Right ventricle myocardium superior (tissue), 1 donor: ENCODE results near the gene COL4A3. TPM values are rescaled to one million over a fixed set of nuclear protein-coding genes. Genes with fewer than 3 reads are reported as not detected.

ENCODE experiments used
- ATAC-seq: fragments of 200-7000 bp; cut with Tn5 transposase; one replicate; pipeline ENCODE4 v1.9.1; 2020; ENCODE audit warnings: mild to moderate bottlenecking; ENCODE audit not compliant: poor library complexity
- DNase-seq: peaks from one replicate; pipeline ENCODE4 v3.0.0-alpha.2; 2020
- intact Hi-C: fragments of 100-400 bp; cut with DNase I; formaldehyde crosslinking; loops from one replicate; pipeline ENCODE4 v1.11.2; 2022
- total RNA-seq: library from RNA; stranded (reverse); fragmentation: NEBNext Ultra II Directional; extraction: Animal tissue kit (Norgen Biotek cat#: 25700); gene quantifications from one replicate; pipeline ENCODE4 v1.2.1, GENCODE V29; 2021
- donor health status: DM: no; HTN: yes; CAD: no; lungs with severe emphysema.

The COL4A3 gene
- total RNA-seq, 1 donor from 2014 or later, result 5.8 TPM

DNA sequence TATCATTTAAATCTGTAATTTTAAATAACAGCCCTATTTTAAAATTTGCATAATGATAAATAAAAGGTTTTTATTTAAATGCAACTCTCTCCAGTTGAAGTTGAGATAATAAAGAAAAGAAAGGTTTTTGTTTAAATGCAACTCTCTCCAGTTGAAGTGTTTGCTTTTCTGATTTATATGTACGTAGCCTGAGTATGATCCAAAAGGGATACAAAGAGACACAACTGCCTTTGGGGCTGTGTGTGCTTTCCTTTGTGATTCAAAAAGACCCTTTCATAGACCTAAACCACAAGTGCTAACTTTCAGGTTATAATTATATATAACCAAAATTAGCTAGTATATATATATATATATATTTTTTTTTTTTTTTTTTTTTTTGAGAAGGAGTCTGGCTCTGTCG is 84.5 kb downstream of the COL4A3 start:
- DNase-seq (no peak), ATAC-seq (no peak)
- intact Hi-C loops, result no loop called here

DNA sequence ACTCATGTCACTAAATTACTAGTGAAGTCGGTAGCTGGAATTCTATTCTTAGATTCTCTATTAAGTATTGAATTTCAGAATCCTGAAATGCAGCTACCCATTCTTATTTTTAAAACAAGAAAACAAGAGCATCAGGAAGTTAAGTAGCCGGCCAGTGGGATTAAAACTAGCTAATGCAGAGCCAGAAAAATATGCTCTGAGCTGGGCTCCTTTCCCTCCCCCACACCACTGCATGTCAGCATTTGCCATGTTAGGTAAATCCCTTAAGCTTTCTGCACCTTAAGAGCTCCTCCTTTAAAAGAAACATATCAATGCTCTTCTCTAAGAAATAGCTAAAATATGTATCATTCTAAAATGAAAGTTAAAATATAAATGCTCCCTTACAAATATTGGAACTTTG is 88.4 kb downstream of the COL4A3 start:
- no peak for DNase-seq
- intact Hi-C loops, result no loop called here
- no peak for ATAC-seq

DNA sequence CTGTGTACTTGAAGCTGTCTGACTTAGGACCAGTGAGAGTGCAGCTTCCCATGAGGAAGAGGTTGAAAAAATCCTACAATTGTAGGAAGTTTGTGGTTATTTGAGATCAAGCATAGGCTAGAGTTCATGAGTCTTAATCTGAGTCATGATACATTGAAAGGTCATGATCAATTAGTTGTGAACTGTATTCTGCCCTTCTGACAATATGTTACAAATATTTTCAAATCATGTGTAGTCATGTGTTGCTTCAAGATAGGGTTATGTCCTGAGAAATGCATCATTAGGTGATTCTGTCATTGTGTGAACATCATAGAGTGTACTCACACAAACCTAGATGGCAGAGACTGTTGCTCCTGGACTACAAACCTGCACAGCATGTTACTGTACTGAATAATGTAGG is 92.2 kb downstream of the COL4A3 start:
- intact Hi-C loops, result no loop called here
- DNase-seq (no peak), ATAC-seq (no peak)

DNA sequence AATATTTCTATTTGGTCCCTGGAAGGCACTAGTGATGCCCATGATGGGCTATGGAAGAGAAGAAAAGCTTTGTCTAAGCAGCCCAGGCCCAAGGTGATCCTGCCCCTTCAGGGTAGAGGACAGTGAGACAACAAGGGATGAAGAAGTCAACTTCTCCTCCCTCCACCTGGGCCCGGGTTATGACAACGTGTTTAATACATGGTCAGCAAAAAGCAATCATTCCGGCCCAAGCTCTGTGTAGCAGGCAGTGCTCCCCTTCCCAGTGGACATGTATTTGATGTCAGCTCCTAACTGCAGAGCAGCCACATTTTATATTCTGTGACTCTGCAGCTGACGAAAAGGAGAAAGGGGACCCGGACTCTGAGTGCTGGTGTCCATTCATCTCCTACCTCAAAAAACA is 93.4 kb downstream of the COL4A3 start:
- ATAC-seq (no peak), DNase-seq (no peak)
- intact Hi-C loops, result no loop called here

DNA sequence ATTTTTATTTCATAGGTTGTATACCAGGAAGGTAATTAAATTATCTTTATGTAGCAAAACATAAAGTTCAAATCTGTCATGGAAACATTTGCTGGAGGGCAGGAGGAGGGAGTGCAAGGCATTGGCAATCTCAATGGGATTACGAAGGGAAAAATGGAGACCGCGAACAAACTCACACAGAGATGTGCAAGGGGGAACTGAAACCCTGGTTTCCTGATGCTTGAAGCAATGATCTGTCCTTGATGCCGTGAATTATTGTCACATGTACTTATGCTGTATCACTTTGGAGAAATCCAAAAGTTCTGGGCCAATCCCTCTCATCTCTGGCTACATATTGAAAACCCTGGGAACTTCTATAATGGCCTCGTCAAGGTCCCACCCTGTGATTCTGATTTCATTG is 95.6 kb downstream of the COL4A3 start:
- intact Hi-C loops, result no loop called here
- ATAC-seq (no peak), DNase-seq (no peak)

DNA sequence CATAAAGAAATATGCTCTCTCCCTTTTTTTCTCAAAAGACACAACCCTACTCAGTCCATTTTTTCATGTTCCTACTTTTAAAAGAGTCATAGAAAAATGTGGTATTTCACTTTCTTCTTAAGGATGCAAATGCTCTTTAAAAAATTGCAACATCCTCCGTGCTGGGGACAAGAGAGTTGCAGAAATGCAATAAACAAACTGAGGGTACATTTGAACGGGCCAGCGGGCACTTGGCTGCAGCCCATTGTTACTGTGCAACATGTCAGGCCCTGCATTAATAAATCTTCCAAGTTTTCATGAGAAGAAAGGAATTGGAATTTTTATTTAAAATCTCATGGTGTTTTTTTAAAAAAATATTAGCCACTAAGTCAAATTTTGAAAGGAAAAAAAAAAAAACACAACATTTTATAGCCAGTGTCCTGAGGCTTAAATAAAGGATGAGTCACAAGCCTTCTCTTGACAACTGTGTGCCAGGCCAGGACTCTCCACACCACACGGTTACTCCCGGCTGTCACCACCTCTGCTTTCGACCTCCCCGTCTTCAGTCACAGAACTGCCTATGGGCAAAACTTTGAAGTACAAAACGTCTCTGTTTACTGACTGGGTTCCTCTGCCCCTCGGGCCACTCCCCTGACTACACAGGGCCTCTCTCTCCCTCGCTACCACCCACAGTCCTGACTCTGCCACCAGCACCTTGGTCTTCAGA is 103.1 kb downstream of the COL4A3 start:
- peak; percentile 73 for ATAC-seq
- no peak for DNase-seq
- intact Hi-C loops, result no loop called here

DNA sequence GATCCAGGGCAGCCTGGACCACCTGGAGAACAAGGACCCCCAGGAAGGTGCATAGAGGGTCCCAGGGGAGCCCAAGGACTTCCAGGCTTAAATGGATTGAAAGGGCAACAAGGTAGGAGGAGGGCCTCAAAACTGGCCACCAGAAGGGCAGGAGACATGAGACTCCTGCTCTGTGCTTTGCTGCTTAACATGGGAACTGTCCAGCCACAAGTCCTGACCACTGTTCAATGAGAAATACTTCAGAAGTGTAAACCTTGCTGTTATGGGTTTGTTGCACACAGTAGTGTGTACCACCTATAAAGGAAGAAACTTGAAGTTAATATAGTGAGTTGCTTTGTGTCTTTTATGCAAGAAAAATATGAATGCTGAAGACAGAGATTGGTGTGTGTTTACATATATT is 116.5 kb downstream of the COL4A3 start:
- intact Hi-C loops, result no loop called here
- ATAC-seq, result no peak
- no peak for DNase-seq

DNA sequence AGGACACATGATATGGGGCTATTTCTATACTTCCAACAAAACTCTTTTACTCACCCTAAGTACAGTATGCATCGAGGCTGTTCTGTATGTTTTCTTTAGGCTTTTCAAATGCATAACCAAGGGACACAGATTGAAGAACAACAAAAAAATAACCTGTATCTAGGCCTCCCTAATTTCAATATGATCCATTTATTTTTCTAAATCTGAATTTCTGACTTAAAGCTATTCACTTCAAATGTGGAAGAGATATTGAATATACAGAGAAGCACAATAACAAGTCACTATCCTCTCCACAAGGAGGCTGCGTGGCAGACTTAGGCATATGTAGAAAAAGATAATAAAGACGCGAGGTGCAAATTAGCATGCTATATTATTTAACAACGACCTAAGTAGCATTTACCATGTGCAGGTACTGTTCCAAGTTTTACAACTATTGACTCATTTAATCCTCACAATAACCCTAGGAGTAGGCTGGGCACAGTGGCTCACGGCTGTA is 121.4 kb downstream of the COL4A3 start:
- DNase-seq (no peak), ATAC-seq (no peak)
- intact Hi-C loops, result no loop called here

DNA sequence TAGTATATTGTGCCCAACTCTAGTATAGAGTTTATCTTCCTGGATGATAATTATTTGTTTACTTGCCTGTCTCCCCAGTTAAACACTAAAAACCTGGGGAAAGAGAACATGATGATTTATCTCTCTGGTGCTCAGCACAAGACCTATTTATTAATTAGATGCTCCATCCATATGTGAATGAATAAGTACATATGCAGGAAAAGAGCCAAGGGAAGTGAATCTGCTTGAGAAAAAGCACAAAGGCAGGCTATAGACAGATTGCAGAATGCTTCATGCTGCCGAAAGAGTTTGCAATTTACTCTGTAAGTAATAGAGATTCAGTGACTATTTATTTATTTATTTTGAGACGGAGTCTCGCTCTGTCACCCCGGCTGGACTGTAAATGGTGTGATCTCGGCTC is 123.3 kb downstream of the COL4A3 start:
- no peak for ATAC-seq
- DNase-seq, result no peak

DNA sequence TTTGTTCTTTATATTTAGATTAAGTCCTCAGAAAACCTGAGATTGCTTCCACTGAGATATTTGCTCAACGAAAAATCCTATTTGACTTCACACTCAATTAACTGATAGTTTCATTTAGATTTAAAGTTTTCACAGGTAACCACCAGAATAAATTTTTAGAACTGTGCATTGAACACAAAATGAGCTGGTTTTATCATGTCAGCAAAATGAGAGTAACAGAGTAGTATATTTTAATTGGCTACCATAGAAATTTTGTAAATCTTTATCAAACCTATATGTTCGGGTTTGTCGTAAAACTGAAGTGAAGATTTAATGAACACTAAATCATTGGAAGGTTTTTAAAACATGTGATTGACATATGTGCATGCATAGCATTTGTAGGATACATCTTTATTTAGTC is 127.9 kb downstream of the COL4A3 start:
- no peak for DNase-seq

More for the DNA sequence above, 123.3 kb downstream of the COL4A3 start:
- intact Hi-C loops, result no loop called here

DNA sequence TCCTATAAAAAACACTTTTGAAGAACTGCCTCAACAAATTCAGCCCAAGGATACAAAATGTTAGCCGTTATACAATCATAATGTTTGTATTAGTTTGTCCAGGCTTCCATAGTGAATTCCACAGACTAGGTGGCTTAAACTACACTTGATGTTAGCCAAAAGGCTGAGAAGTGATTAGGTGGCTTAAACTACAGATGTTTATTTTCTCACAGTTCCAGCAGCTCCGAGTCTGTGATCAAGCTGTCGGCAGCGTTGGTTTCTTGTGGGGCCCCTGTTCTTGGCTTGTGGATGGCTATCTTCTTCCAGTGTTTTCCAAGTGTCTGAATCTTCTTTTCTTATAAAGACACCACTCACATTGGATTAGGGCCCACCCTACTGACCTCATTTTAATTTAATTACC is 129.1 kb downstream of the COL4A3 start:
- intact Hi-C loops, result no loop called here
- no peak for DNase-seq

More for the DNA sequence above, 127.9 kb downstream of the COL4A3 start:
- intact Hi-C loops, result no loop called here
- ATAC-seq, result no peak

DNA sequence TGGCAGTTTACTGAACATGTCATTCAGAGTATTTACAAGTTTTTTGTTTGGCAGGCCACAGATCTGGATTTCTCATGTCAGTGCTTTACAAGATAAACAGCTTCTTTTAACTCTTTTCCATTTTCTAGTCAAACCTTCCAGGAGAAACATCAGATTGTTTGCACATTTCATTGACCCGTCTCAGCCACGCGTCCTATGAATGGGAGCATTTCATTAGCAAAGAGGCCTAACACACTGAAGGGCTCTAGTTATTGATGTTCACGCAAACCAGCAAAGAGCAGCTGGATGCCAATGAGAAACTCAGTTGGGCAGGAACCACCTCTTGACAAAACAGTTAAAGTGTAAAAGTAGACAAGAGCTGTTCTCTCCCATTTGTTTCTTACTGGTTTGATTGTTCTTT is 131.4 kb downstream of the COL4A3 start:
- intact Hi-C loops, result no loop called here
- no peak for DNase-seq
- no peak for ATAC-seq

More for the DNA sequence above, 129.1 kb downstream of the COL4A3 start:
- ATAC-seq, result no peak

DNA sequence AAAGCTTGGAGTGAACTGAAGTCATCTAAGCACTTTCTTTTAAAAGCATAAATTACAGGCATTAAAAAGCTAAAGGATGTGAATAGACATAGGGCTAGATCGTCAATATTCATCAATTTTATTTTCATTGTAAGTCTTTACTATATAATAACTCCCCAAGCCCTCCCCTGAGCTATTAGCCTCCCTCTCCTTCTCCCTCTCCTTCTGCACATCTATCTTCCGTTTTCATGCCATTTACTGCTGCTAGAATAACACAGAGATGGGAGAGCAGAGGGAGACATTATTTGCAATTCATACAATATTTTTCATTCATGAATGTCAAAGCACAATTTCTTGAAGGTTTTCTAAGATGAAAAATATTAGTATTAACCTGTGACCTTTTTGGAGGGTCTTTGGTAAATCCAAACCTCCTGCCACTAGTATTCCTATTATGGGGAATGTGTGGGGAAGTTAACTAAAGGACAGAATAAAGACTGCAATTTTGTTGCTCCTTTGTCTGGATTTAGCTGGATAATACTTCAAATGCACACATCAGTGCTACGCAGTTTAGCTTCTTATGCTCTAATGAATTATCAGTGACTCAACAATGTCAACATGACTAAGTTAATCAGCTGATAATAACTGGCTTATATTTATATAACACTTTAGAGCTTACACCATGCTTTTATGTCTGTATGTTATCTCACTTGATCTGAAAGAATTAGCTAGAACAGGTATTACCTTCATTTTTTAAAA is 132.4 kb downstream of the COL4A3 start:
- intact Hi-C loops, result no loop called here
- DNase-seq (no peak), ATAC-seq (no peak)

DNA sequence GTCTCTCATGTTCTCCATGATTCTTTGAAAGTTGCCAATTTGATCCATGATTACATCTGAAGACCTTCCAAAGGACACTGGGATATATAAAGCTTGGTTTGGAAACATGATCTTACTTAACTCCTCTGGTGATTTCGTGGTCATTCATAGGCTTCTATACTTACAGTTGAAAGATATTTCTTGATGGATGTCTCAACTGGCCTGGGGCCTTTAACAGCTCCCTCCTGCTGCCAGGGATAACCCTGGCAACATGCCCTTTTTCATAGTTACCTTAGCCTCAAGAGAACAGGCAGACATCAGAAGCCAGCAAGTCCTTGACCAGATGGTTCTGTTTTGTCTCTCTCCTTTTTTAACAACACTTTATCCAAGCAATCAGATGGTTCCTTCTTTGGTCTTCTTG is 137.1 kb downstream of the COL4A3 start:
- intact Hi-C loops, result no loop called here
- no peak for DNase-seq
- ATAC-seq, result no peak

DNA sequence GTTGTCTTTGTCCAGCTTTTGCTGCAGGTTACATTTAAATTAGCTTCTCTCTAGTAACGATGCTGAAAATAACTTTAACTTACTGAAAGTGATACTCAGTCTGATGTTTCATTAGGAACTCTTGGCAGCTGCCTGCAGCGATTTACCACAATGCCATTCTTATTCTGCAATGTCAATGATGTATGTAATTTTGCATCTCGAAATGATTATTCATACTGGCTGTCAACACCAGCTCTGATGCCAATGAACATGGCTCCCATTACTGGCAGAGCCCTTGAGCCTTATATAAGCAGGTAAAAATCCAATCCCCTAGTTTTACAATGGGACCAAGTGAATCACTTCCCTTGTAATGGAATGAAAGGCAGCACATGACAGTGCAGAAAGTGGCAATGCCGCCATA is 144.4 kb downstream of the COL4A3 start:
- ATAC-seq, result no peak
- DNase-seq, result no peak
- intact Hi-C loops, result no loop called here

DNA sequence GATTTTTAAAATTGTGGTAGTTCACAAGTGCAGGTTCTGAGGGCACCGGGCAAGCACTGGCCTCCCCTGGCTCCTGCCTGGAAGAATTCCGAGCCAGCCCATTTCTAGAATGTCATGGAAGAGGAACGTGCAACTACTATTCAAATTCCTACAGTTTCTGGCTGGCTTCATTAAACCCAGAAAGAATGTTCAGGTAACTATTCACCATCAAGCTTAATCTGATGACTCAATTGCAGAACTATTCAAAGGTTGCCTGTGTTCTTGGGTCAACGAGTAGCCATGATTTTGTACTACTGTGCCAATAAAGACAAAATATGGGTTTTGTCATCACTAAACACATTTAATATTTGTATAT is 146.3 kb downstream of the COL4A3 start:
- ATAC-seq (no peak), DNase-seq (no peak)
- intact Hi-C loops, result no loop called here

DNA sequence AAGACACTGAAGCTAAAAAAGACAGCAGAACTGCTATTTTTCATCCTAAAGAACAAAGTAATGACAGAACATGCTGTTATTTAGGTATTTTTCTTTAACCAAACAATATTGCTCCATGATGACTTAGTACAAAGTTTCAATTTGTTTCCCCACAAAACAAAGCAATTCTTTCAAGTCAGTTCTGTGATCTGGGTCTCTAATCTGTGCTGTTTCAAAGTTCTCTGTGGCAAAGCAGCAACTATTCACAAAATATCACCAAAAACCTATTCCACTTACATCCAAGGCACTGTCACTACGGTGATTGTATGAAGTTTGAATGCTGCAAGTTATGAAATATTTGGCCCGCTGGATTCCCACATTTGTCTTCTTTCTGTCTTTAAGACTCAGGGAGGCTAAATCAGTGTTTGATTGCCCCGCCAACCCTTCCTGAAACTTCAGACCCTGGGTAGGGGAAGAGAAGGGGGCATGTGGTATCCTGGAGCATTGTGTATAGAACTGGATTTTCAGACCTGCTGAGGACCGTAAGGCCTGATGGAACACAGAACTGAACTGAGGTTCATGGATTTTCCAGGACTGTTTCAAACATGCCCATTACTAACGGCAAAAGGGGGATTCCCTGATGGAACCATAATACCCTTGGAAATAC is 147.6 kb downstream of the COL4A3 start:
- intact Hi-C loops, result no loop called here
- no peak for ATAC-seq

DNA sequence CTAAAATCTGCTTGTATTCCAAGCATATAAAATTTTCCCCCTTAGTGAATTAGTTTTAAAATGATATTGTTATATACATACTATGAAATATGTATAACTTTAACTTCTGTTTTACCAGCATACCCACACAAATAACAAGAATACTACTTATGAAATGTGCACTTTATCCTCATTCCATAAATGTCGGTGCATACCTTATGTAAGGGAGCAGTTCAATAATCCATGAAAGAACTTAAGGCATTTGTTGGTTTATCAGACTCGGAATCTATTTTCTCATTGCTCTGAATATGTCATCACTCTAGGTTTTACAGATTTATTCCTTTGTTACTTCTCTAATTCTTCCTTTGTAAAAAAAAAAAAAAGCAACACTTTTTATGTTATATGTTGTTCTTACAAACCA is 148.2 kb downstream of the COL4A3 start:
- DNase-seq, result no peak
- no peak for ATAC-seq
- intact Hi-C loops, result no loop called here

More for the DNA sequence above, 147.6 kb downstream of the COL4A3 start:
- DNase-seq, result no peak

DNA sequence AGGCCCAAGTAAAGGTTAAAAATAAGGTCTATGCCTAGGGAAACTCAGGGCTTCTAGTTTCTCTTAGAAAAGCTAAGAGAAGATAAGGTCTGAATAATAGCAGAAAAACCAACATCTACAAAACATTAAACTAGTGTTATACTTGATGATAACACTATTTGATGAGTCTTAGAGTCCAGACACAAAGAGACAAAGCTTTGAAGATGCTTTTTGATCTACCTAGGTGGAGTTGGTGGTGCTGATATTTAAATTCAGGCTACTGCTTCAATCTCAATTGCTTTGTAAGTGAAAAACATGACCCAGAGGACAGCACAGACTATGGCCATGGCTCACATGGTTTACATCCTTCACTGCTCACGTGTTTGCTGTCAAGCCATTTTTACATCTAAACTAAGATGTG is 148.9 kb downstream of the COL4A3 start:
- DNase-seq, result no peak
- intact Hi-C loops, result no loop called here
- no peak for ATAC-seq

DNA sequence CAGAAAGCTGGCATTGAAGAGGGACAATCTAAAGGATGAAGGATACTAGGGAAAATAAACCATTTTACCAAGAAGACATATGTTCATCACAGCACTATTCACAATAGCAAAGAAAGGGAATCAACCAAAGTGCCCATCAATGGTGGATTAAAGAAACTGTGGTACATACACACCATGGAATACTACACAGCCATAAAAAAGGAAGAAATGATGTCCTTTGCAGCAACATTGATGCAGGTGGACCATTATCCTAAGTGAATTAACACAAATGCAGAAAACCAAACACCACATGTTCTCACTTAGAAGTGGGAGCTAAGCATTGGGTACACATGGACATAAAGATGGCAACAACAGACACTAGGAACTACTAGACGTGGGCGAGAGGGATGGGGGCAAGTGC is 153.4 kb downstream of the COL4A3 start:
- DNase-seq (no peak), ATAC-seq (no peak)
- intact Hi-C loops, result no loop called here
